HG02678 (cell line): ENCODE results near the gene STON2.

Experiments used
- ATAC-seq: cut with Tn5 transposase; IDR thresholded peaks from one replicate; pipeline ENCODE4 v1.9.1; 2021; ENCODE audit warnings: mild to moderate bottlenecking, moderate library complexity; ENCODE audit not compliant: unreplicated experiment

Gene STON2

DNA sequence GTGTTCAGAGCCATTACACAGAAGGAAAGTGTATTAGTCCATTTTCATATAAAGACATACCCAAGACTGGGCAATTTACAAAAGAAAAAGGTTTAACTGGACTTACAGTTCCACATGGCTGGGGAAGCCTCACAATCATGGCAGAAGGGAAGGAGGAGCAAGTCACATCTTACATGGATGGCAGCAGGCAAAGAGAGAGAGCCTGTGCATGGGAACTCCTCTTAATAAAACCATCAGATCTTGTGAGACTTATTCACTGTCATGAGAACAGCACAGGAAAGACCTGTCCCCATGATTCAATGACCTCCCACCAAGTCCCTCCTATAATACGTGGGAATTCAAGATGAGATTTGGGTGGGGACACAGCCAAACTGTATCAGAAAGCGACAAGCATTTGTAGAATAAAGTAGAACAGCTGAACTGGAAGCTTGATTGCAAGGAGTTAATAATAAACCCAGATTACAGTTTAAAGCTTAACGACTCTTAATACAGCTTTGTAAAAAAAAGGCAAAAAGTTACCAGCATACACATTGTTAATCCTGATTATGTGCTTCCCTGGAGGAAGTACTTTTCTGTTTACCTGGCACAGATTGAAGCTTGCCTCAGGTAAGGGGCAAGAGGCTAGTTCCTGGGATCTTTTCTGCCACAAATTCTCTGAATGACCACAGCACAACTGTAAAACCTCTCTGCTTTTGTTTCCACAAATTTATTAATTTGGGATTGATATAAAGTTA, 18.1 kb upstream of the STON2 start:
- ATAC-seq: no peak

DNA sequence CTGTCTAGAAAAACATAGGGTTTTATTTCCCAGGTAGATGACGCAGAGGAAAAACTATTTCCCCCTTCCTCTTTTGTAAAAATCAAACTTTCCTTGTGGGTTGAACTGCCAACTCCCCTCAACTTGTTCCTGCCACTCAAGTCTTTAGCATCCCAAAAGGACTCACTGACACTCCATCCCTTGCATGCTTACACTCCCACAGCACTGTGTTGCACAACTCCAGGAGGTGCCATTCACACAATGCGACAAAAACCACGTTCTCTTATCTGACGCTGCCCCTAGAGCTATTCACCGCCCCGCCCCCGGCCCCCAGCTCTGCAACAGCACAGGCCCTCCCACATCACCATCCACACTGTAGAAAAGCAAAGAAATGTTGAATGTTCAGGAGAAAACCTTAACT, 16.9 kb upstream of the STON2 start:
- ATAC-seq: no peak

DNA sequence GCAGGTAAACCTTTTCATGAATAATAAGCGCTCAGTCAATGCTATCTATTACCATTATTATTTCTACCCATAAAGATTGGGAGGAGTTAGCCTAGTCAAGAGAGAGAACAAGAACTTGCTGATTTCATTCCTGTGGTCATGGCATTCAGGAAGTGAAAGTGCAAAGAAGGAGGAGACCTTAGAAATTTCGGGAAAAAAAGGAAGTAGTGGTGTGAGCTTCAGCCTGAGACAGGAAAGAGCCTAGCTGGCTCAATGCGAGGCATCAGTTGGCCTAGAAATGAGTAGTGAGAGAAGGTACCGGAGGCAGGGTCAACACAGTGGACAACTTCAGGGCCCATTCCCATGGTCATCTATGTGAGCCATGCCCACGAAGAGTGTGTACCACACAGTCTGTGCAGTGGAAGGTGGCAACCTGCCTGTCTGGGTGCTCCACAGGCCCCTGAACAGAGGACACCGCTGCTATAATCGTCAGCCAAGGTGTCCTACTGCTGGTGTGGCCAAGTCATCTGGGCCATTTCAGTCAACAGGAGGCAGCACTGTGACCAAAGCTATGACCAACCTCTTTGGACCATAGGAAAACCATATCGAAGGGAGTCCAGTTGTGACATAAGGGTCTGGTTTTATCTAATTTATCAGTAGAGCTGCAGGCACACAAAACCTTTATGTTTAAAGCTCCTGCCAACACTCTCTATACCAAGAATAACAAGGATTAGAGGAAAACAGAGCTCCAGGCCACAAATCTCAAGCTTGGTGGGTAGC, 16.2 kb upstream of the STON2 start:
- no peak for ATAC-seq

DNA sequence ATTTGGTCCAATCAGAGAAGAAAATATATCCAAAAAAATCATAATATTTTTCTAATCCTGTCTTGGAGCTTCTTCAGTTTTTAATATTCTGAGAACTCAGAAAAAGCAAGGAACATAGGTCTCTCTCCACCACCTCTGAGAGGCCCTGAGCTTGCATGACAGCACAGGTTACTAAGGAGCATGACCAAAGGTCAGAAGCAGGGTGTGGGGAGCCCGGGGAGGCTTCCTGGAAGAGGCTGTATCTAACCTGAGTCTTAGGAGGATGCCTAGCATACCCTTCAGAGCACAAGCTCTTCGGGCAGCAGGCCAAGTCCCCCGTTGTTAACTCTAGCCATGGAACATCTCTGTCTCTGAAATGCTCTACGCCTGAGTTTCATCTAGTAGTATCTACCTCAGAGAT, 15.7 kb upstream of the STON2 start:
- no peak for ATAC-seq

DNA sequence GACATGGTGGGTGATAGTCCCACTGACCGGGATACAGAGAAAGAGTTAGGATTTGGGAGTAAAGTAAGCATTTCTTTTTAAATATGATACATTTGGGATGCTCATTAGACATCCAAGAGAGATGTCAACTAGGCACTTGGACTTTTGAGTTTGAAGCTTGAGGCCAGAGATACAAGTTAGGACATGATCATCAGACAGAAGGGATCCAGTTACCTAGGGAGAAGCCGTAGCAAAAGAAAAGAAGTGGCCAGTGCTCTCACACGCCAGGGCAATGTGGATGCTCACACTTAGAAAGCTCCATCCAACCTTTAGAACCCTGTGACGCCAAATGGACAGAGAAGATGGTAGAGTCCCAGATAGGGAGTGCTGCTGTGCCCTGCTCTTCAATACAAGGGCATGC, 14.0 kb upstream of the STON2 start:
- ATAC-seq: no peak

DNA sequence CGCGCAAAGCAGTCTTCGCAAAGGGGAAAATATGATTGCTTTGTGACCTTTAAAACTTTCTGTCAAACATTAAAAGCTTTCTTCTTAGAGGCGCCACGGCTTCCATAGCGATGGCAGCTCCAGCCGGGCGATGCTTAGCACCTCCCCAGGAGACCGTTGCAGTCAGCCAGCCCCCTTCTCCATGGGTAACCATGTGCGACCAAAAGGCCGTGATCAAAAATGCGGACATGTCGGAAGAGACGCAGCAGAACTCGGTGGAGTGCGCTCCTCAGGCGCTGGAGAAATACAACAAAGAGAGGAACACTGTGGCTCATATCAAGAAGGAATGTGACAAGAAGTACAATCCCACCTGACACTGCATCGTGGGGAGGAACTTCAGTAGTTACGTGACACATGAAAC, 12.7 kb upstream of the STON2 start:
- ATAC-seq: no peak

DNA sequence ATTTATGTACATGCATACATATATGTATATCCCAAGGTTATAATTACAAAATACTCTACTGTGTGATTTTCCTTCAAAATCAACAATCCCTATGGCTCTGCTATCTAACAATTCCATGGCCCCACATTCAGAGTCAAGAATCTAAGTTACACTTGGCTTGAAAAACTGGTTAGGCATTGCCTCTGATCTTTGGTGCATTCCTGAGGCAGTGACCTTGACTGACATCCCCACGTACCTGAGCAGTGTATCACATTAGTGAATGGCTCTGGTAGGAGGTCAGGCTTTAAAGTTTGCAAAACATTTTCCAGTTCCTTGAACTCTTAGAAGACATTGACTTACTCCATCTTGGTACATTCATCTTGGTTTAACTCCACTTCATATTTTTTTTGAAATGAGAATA, 8.5 kb upstream of the STON2 start:
- no peak for ATAC-seq

DNA sequence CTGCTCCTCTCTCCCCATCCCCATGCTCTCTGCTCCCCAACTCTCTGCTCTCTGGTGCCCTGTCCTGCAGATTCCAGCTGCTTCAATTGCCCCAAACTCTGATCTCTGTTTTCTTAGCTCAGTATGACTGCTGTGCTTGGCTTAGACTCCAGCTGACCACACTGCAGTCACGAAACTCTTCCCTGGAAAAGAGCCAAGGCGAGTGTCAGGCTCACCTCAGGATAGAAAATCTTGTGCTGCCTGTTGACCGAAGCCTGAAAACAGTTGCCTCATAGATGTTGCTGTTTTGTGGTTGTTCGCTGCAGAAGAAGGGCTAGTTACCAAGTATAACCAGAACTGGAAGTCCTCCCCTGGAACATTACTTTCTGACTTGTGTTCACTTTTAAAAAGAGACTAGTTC, 6.7 kb upstream of the STON2 start:
- no peak for ATAC-seq

DNA sequence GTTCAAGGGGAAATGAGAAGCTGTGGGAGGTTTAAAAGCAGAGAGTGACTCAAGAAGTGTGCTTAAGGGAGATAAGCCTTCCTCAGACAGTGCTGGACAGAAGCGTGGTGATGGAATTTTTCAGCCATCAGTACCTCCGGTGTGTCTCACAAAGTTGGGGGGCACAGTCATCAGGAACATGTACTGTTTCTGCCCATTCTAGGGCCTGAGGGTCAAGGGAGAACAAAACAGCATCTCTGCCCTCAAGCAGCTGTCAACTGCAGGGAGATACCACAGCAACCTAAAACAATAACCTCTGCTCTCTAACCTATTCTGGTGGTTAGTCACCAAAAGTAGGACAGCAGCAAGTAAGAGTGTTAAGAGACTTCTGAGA, 2.0 kb upstream of the STON2 start:
- no peak for ATAC-seq

DNA sequence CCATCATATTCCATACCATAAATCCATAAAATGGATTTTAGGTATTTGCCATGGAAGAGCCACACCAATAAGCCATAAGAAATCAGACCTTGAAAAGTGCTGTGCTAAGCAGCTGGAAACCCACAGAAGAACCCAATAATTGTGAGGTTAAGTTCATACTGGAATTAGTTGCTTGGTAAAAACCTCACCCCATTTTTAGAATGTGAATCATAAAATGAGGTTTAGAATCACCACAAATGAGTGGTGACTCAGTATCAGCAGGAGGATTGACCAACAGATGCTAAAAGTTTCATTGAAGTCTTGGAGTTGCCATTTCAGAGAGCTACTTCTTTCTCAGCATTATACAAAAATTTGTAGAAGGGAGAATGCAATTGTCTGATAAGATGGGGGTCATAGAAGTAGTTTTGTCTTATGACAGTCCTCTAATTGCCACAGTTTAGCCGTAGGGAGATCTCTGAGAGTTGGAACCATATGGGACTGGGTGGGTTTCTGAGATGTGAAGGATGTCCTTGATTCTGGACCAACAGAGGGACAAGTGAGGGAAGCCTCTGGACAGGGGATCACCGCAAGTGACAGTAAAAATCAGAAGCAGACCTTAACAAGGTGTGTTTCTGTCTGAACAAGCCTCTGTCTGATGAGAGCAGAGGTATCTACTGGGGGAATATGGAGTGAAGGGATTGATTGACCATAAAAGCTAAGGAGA, 1.4 kb upstream of the STON2 start:
- ATAC-seq: no peak

DNA sequence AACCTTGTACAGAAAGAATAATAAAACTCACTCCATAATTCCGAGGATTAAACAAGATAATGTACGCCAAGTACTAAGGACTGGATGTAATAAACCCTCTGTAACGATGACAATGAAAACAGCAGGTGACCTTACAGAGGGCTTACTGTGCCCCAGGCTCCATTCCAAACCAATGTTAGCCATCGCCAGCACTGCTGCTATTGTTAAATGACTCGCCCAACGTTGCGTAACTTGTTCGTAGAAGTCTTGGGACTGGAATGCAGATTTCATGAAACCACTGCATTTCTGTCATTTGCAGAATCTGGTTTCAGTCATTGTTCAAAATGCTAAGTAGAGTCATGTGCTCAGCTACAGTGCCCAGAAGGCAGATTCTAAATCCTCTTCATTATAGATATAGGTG, 728 bp upstream of the STON2 start:
- ATAC-seq: no peak

DNA sequence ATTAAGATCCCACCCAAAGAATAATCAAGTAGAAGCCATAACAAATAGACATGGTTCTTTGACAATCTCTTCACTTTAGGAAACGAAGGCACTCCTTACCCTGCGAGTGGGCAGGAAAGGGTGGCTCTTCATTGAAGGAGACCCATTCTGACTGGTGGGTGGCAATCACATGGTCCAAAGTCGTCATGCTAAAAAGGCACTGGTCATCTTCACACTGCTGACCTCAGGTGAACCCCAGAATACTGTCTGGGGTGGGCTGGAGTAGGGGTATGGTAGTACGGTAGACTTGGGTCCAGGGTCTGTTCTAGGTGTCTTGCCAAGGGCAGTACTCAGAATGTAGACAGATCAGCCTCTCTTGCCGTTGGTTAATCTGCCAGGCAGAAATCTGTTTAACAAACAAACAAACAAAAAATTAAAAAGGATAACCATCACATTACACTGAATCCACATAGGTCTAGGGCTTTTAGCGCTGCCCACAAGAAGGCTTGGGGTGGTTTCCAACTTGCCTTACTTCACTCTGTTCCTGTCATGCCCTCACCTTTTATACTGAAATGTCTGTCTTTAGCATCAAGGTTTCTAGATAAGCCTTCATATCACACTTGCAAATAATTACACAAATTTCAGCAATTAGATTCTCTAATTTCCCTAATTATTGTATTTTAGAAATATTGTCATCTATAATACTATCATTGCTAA, 1.8 kb downstream of the STON2 start:
- ATAC-seq: no peak

DNA sequence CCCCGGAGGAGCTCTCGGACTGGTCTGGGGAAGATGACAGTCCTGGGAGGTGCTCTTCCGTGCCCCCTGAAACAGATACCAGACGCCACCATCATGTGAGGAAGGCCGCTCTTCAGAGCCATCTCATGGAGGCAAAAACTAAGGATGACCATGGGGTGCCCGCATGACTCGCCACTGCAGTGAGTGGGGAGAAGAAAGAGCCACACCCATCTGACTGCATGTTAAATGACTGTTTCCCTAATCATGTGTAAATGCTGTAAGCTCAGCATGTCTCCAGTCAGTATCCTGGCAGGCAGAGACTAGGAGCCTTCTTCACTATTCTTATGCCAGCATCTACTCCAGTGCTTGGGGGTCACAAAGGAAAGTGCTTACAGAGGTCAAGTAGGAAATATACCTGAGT, 4.0 kb downstream of the STON2 start:
- no peak for ATAC-seq

DNA sequence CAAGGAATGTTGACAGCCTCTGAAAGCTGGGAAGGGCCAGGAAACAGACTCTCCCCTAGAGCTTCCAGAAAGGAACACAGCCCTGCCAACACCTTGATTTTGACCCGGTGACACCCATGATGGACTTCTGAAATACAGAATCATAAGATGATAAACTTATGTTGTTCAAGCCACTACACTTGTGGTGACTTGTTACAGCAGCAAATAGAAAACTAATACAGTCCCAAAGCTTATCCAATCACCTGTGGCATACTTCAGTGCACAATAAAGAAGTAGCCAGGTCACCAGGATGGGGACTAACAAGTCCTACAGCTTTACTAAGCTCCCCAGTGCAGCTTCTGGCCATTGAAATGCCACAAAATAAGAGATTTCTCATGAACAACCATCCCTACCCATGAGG, 5.4 kb downstream of the STON2 start:
- no peak for ATAC-seq

DNA sequence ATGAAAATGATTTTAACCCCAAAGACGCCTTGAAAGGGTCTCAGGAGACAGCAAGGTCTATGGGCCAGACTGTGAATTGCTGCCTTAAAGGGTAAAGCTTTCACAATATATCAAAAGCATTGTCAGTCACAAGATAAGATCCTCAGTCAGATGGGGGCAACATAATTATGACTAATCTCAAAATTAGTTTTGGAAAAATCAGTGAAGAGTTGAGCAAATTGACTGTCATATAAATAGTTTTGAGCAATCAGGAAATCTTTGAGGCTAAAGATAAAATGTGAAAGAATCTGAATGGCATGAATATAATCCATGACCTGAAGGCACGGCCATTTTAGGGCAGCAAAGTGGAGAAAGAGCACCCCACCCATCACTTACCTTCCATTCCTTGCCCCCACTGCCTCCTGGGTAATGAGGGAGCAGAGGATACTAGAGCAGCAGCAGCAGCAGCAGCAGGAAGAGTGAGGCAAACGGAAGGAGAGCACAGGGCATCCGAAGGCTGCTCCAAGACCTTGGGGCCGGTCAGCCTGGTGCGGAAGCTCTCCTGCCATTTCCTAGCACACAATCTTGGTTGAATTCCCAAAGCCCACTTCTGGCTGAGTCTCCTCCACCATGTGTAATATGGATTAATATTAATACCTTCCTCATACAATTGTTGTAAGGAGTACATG, 7.0 kb downstream of the STON2 start:
- no peak for ATAC-seq

DNA sequence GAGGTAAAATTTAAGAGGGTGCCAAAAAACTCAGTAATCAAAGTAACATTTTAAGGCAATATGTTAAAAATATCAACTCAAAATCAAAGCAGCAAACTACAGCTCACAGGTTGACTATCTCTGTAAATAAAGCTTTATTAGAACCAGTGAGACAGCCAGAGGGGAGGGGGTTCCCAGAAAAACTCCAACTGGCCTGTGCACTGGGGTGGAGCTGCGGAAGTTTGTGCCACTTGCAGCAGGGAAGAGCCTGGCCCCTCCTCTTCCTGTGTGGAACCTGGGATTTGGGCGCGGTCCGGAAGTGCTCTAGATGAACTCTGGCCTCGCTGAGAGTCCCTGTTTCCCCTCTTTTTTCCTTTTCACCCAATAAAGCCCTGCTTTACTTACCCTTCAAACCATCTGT, 8.1 kb downstream of the STON2 start:
- ATAC-seq: no peak

DNA sequence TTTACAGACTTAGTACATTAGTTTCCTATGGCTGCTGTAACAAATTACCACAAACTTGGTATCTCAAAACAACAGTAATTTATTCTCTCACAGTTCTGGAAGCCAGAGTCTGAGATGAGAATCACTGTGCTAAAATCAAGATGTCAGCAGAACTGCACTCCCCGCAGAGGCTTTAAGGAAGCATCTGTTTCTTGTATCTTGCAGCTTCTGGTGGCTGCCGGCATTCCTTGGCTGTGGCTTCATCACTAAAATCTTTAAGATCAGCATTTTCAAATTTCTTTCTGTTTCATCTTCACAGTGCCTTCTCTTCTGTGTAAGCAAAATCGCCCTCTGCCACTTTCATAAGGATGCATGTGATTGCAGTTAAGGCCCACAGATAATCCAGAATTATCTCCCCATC, 9.4 kb downstream of the STON2 start:
- no peak for ATAC-seq

DNA sequence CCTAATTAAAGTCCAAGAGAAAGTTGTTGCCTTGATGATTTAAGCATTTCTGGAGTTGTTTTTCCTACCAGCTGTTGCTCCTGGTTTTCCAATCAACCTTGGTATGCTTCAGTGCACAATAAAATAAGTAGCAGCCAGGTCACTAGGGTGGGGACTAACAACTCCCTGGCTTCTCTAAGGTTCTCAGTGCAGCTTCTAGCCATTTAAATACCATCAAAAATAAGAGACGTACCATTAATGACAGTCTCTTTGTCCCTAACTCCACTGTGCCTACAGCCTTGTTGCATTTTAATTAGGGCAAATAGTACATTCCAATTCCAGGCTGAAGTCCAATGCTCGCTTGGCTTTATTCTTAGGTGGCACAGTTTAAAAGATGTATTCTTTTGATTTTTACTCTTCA, 11.8 kb downstream of the STON2 start:
- ATAC-seq: no peak

DNA sequence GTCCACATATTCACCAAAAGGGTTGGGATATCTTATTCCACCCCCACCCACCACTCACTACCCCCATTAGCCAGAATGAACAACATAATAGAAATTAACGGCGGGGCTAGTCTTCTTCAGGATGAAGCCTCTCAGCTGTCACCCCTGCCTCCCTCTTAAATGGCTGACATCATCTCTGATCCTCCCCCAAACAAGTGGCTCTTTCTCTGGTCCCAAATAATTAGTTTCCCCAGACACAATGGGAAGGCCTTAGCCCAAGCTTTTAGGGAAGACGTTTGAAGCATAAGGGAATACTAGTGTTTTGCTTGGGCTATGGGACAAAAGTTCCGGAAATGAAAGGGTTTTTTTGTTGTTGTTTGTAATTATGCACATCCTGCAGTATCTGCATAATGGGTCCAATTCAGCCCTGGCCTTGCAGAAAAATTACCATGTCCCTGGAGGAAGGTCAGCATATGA, 13.8 kb downstream of the STON2 start:
- ATAC-seq: no peak

DNA sequence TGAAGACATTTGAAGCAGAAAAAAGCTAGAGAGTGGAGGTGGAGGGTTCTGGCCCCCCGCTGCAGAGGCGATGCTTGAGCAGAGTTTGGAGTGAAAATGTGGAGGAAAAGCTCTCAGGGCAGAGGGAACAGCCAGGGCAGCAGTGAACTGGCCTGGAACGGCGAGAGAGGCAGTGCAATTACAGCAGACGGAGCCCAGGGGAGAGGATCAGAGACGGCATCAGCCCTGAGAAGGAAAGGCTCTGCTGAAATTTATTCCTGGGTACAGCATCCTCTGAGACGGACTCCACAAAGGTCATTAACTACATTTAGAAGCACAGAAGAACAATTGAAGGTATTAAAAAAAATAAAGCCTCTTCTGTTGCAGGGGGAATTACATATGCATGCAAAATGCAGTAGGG, 14.2 kb downstream of the STON2 start:
- no peak for ATAC-seq

DNA sequence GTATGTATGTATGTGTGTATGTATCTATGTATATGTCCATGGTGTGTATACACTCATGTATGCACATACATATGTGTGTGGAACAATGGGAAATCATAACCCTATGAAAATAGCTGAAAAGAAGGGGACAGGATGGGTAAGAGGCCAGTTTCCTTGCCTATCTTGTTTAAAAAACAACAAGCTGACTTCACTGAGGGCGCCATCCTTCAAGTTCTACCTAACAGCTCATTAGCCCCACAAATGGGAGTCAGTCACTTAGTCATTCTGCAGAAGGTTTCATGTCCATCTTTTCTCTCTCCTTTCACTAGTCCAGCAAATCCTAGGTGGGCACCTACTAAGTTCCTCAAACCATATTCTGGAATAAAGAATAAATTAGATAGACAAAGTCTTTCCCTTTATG, 14.7 kb downstream of the STON2 start:
- ATAC-seq: no peak
